Panc1 (cell line): Measurements from ENCODE around the gene PRTN3. TPM values are rescaled to one million over a fixed set of nuclear protein-coding genes. Genes with fewer than 3 reads are reported as not detected.

Source experiments
- ATAC-seq: fragments of 200-7000 bp; cut with Tn5 transposase; 2 replicates; pipeline ENCODE4 v1.9.1; 2020; ENCODE audit warnings: mild to moderate bottlenecking, moderate library complexity
- BruUV-seq: library from RNA; stranded (reverse); fragments of 400-500 nt; replicated peaks from 2 replicates; lab custom pipeline; 2021; lab: Mats Ljungman, UMichigan
- CTCF ChIA-PET: fragments of 300-600 bp; sonication (Branson Sonifier 250); formaldehyde crosslinking; loops from one replicate; lab custom pipeline; 2022; ENCODE audit warnings: antibody characterized with exemption; lab: Charles Lee
- POLR2A ChIA-PET: fragments of 300-600 bp; sonication (Branson Sonifier 250); formaldehyde crosslinking; loops from one replicate; lab custom pipeline; 2022; ENCODE audit warnings: antibody characterized with exemption; lab: Charles Lee
- DNase-seq: peaks from one replicate; pipeline ENCODE4 v3.0.0-alpha.2; 2010; ENCODE audit warnings: low read depth, low spot score
- H3K27ac ChIP-seq: 2 replicates; pipeline ENCODE4 v1.5.1; 2011; ENCODE audit warnings: mild to moderate bottlenecking, low read length, inconsistent platforms
- H3K27me3 ChIP-seq: fragments of 200-500 bp; sonication (Bioruptor generic); 2 replicates; pipeline ENCODE4 v1.6.0; 2014; ENCODE audit warnings: low read length, inconsistent platforms; ENCODE audit not compliant: control insufficient read depth, insufficient read depth
- H3K36me3 ChIP-seq: fragments of 200-500 bp; sonication (Bioruptor generic); 2 replicates; pipeline ENCODE4 v1.5.1; 2014; ENCODE audit warnings: inconsistent platforms, mild to moderate bottlenecking, low read length, moderate library complexity; ENCODE audit not compliant: control insufficient read depth, insufficient read depth
- H3K4me1 ChIP-seq: 2 replicates; pipeline ENCODE4 v1.5.1; 2011; ENCODE audit warnings: inconsistent platforms, mild to moderate bottlenecking, low read length, moderate library complexity; ENCODE audit not compliant: control insufficient read depth, insufficient read depth
- H3K4me3 ChIP-seq, 2 experiments: 2 replicates each; pipeline ENCODE4 v1.5.1; 2011 to 2012; ENCODE audit warnings: low read depth in 2 of 2, low read length in 2 of 2, mild to moderate bottlenecking in 2 of 2, inconsistent platforms in 1 of 2, moderate library complexity in 1 of 2
- H3K9me3 ChIP-seq: fragments of 200-500 bp; sonication (Bioruptor generic); 2 replicates; pipeline ENCODE4 v1.5.1; 2014; ENCODE audit warnings: low read depth, mild to moderate bottlenecking, inconsistent platforms, low read length, moderate library complexity; ENCODE audit not compliant: control insufficient read depth, insufficient read depth
- CTCF ChIP-seq: fragments of 450-650 bp; IDR thresholded peaks from 2 replicates; pipeline ENCODE4 v1.5.1; 2017; ENCODE audit warnings: mild to moderate bottlenecking
- POLR2AphosphoS5 ChIP-seq: IDR thresholded peaks from 2 replicates; pipeline ENCODE4 v1.6.1; 2012; ENCODE audit warnings: mild to moderate bottlenecking, low read depth, low read length, moderate library complexity
- REST ChIP-seq, 2 experiments: IDR thresholded peaks; 2 replicates each; pipeline ENCODE4 v1.6.1; 2011 to 2012; ENCODE audit warnings: low read depth in 2 of 2, control low read depth in 1 of 2, low read length in 1 of 2, mild to moderate bottlenecking in 1 of 2, moderate library complexity in 1 of 2; ENCODE audit not compliant: insufficient read depth in 1 of 2
- SIN3A ChIP-seq: IDR thresholded peaks from 2 replicates; pipeline ENCODE4 v1.6.1; 2012; ENCODE audit warnings: low read depth, mild to moderate bottlenecking, low read length, moderate library complexity, borderline replicate concordance; ENCODE audit not compliant: insufficient read depth
- TCF7L2 ChIP-seq: IDR thresholded peaks from 2 replicates; pipeline ENCODE4 v1.6.1; 2011; ENCODE audit warnings: mild to moderate bottlenecking, low read depth, low read length, inconsistent platforms
- in situ Hi-C: cut with HindIII; loops from 2 replicates; pipeline ENCODE4 v1.10.0; 2016; ENCODE audit warnings: low sequenced_read_pairs, low pct_unique_long_range_greater_than_20kb
- intact Hi-C: fragments of 100-400 bp; cut with micrococcal nuclease; formaldehyde crosslinking; loops from one replicate; pipeline ENCODE4 v1.10.0; 2022; ENCODE audit not compliant: unreplicated experiment
- total RNA-seq: library from RNA; stranded (reverse); gene quantifications from one replicate; pipeline ENCODE4 v1.2.1, GENCODE V29; 2021; ENCODE audit not compliant: unreplicated experiment

Gene PRTN3
- total RNA-seq, 1 experiment from 2014 or later: 1.5 TPM

- CTCF ChIA-PET: no interaction called here
- no peaks in the 10 kb centered on the region for H3K27me3 ChIP-seq
- no TSS peak for BruUV-seq
Observed at GRCh38 chr19:887072-887471, 46.3 kb downstream of the PRTN3 start.

GRCh38 chr19:887599-887998 lies 46.8 kb downstream of the PRTN3 start:
- TF ChIP-seq TCF7L2: no peak
- TF ChIP-seq CTCF: no peak
- TF ChIP-seq REST (IDR thresholded peaks at IDR 0.05; ENCODE audit: insufficient read depth in 1 of 2, low read depth in 2 of 2, low read length in 1 of 2): no peak
- TF ChIP-seq POLR2AphosphoS5: no peak
- no peak for TF ChIP-seq SIN3A
- in situ Hi-C loops (no loop called here), intact Hi-C loops (no loop called here)
- ATAC-seq (no peak), DNase-seq (no peak)
- H3K36me3 ChIP-seq: no peaks in the 10 kb centered on the region
- H3K27ac ChIP-seq: no peak overlapping the region
- POLR2A ChIA-PET: no interaction called here
- CTCF ChIA-PET: no interaction called here
- H3K4me3 ChIP-seq: no peak overlapping the region
- H3K9me3 ChIP-seq: no peaks in the 10 kb centered on the region
- no peaks in the 10 kb centered on the region for H3K27me3 ChIP-seq
- H3K4me1 ChIP-seq: no peaks in the 10 kb centered on the region
- no TSS peak for BruUV-seq

More at GRCh38 chr19:887072-887471, 46.3 kb downstream of the PRTN3 start:
- Histone ChIP-seq H3K9me3 (no peaks in the 10 kb centered on the region), H3K4me3 (no peak overlapping the region), H3K36me3 (no peaks in the 10 kb centered on the region), H3K27ac (no peak overlapping the region), H3K4me1 (no peaks in the 10 kb centered on the region)
- in situ Hi-C loops (no loop called here), intact Hi-C loops (no loop called here)
- DNase-seq: no peak
- TF ChIP-seq POLR2AphosphoS5: no peak
- no peak for TF ChIP-seq SIN3A
- TF ChIP-seq CTCF: no peak
- no peak for TF ChIP-seq TCF7L2
- TF ChIP-seq REST (IDR thresholded peaks at IDR 0.05; ENCODE audit: insufficient read depth in 1 of 2, low read depth in 2 of 2, low read length in 1 of 2): no peak
- POLR2A ChIA-PET: no interaction called here
- ATAC-seq: no peak
